GM12878 (cell line): ENCODE measurements around the gene NPSR1. TPM values are rescaled to one million over a fixed set of nuclear protein-coding genes. Genes with fewer than 3 reads are reported as not detected.

Source experiments
- ATAC-seq: fragments of 200-7000 bp; cut with Tn5 transposase; 3 replicates; pipeline ENCODE4 v1.9.1; 2020; ENCODE audit warnings: mild to moderate bottlenecking, moderate library complexity
- BruUV-seq: library from RNA; stranded (reverse); fragments of 400-500 nt; replicated peaks from 2 replicates; lab custom pipeline; 2021; lab: Mats Ljungman, UMichigan
- CTCF ChIA-PET: fragments of 300-600 bp; sonication (Branson Sonifier 250); formaldehyde crosslinking; extraction: SDS; loops from one replicate; lab custom pipeline; 2021; ENCODE audit warnings: inconsistent platforms; lab: Yijun Ruan, JAX
- POLR2A ChIA-PET: fragments of 350-600 bp; formaldehyde crosslinking; extraction: SDS; loops from one replicate; lab custom pipeline; 2021; ENCODE audit warnings: inconsistent platforms; lab: Charles Lee
- RAD21 ChIA-PET: fragments of 300-600 bp; sonication (Branson Sonifier 250); formaldehyde crosslinking; loops from one replicate; lab custom pipeline; 2023; ENCODE audit warnings: antibody characterized with exemption; ENCODE audit not compliant: unreplicated experiment; lab: Charles Lee
- SMC1A ChIA-PET: fragments of 300-600 bp; sonication (Branson Sonifier 250); formaldehyde crosslinking; loops from one replicate; lab custom pipeline; 2023; ENCODE audit not compliant: unreplicated experiment, uncharacterized antibody; lab: Charles Lee
- DNase-seq: peaks from one replicate; pipeline ENCODE4 v3.0.0-alpha.2; 2011; ENCODE audit warnings: low read depth, low spot score
- FAIRE-seq: peaks from 3 replicates; lab custom pipeline; 2011; peaks lifted over from hg19 to GRCh38; lab: Jason Lieb, UNC
- H2AFZ ChIP-seq: 2 replicates; pipeline ENCODE4 v1.6.0; 2011; ENCODE audit warnings: low read depth, low read length, control low read depth; ENCODE audit not compliant: control insufficient read depth
- H3K27ac ChIP-seq: 2 replicates; pipeline ENCODE4 v1.5.1; 2011; ENCODE audit warnings: control low read depth; ENCODE audit not compliant: control insufficient read depth, insufficient read depth
- H3K27me3 ChIP-seq, 2 experiments: replicated peaks in 1 of 2; 2 replicates each; pipeline versions ENCODE4 v1.6.0 to v1.6.1; 2011; ENCODE audit warnings: low read length in 1 of 2; ENCODE audit not compliant: control insufficient read depth in 2 of 2, insufficient read depth in 2 of 2
- H3K36me3 ChIP-seq, 2 experiments: 2 replicates each; pipeline ENCODE4 v1.5.1; 2011; ENCODE audit warnings: low read length in 1 of 2; ENCODE audit not compliant: control insufficient read depth in 2 of 2, insufficient read depth in 2 of 2
- H3K4me1 ChIP-seq: 2 replicates; pipeline ENCODE4 v1.6.1; 2011; ENCODE audit warnings: mild to moderate bottlenecking, low read length, moderate library complexity, mixed read lengths; ENCODE audit not compliant: control insufficient read depth, insufficient read depth
- H3K4me2 ChIP-seq: 2 replicates; pipeline ENCODE4 v1.6.0; 2011; ENCODE audit warnings: control low read depth; ENCODE audit not compliant: control insufficient read depth, insufficient read depth
- H3K4me3 ChIP-seq: fragments of 200-600 bp; sonication (generic); 2 replicates; pipeline ENCODE4 v1.5.1; 2016
- H3K79me2 ChIP-seq: 2 replicates; pipeline ENCODE4 v1.6.0; 2011; ENCODE audit warnings: low read length; ENCODE audit not compliant: control insufficient read depth, insufficient read depth
- H3K9ac ChIP-seq: 2 replicates; pipeline ENCODE4 v1.8.0; 2011; ENCODE audit warnings: low read length, control low read depth, mixed read lengths; ENCODE audit not compliant: control insufficient read depth, insufficient read depth
- H3K9me3 ChIP-seq: replicated peaks from 3 replicates; pipeline ENCODE4 v1.5.1; 2011; ENCODE audit warnings: mild to moderate bottlenecking, low read length; ENCODE audit not compliant: control insufficient read depth, insufficient read depth
- H4K20me1 ChIP-seq: 2 replicates; pipeline ENCODE4 v1.6.0; 2011; ENCODE audit not compliant: control insufficient read depth, insufficient read depth
- BMI1 ChIP-seq: fragments of 450-650 bp; IDR thresholded peaks from 2 replicates; pipeline ENCODE4 v1.6.1; 2016; ENCODE audit warnings: mild to moderate bottlenecking, moderate library complexity, borderline replicate concordance
- EP300 ChIP-seq, 2 experiments: fragments of 150-350 bp in 1 of 2; IDR thresholded peaks; 2 replicates each; pipeline ENCODE4 v1.6.1; 2011 to 2012; ENCODE audit warnings: low read depth in 2 of 2, low read length in 2 of 2, borderline replicate concordance in 1 of 2, improper control_type of control experiment in 1 of 2, inconsistent platforms in 1 of 2; ENCODE audit not compliant: control insufficient read depth in 1 of 2
- NFIC ChIP-seq: IDR thresholded peaks from 2 replicates; pipeline ENCODE4 v1.6.1; 2012; ENCODE audit warnings: low read depth, mild to moderate bottlenecking, inconsistent platforms, low read length, moderate library complexity
- TCF12 ChIP-seq: IDR thresholded peaks from 2 replicates; pipeline ENCODE4 v1.6.1; 2011; ENCODE audit warnings: low read depth, mild to moderate bottlenecking, low read length
- ZNF24 ChIP-seq: fragments of 450-650 bp; IDR thresholded peaks from 2 replicates; pipeline ENCODE4 v1.6.1; 2017; ENCODE audit warnings: antibody characterized with exemption, mild to moderate bottlenecking
- ZZZ3 ChIP-seq: IDR thresholded peaks from 2 replicates; pipeline ENCODE4 v1.6.1; 2011; ENCODE audit warnings: low read depth; ENCODE audit not compliant: control insufficient read depth, insufficient read length
- WGBS: methylation state at CpG from one replicate; pipeline ENCODE4 v1.1.6; 2016; ENCODE audit warnings: low lambda C conversion rate; ENCODE audit not compliant: insufficient replicate concordance, insufficient coverage; ENCODE audit errors: missing lambda C conversion rate; 5-methylcytosine and 5-hydroxymethylcytosine counted together
- in situ Hi-C: fragments of 300-500 bp; cut with MboI; formaldehyde crosslinking; loops from 9 replicates; pipeline ENCODE4 v1.14.3; 2018; ENCODE audit warnings: mixed read lengths
- intact Hi-C: fragments of 100-400 bp; cut with micrococcal nuclease; formaldehyde crosslinking; loops from one replicate; pipeline ENCODE4 v1.14.2; 2022; ENCODE audit not compliant: unreplicated experiment
- polyA plus RNA-seq, 11 experiments: library from polyadenylated mRNA; depleted of rRNA in 4 of 11; unstranded in 6 of 11; stranded (reverse) in 5 of 11; fragments of >200 nt; fragmentation: Nextera tagmentation in 4 of 11; fragmentation: Illumina TruSeq in 1 of 11; extraction: Ambion mirVana in 4 of 11; extraction: Trizol in 1 of 11; gene quantifications; 1 replicate in 1 of 11; 2 replicates in 10 of 11; pipeline versions ENCODE4 v1.2.1 to v1.2.3, GENCODE V29; 2011 to 2016; ENCODE audit warnings: inconsistent platforms in 2 of 11, missing spikeins in 2 of 11, low read depth in 1 of 11
- total RNA-seq, 4 experiments: library from RNA; depleted of rRNA in 3 of 4; stranded (reverse); fragments of >200 nt in 3 of 4; fragmentation: Illumina TruSeq in 1 of 4; extraction: Trizol in 1 of 4; gene quantifications; 2 replicates each; pipeline versions ENCODE4 v1.2.1 to v1.2.3, GENCODE V29; 2013 to 2021
- TF ChIP-seq, protein P1 (sequence below): fragments of 450-650 bp; IDR thresholded peaks from 2 replicates; pipeline ENCODE4 v1.6.1; 2016; ENCODE audit warnings: mild to moderate bottlenecking, moderate library complexity, borderline replicate concordance
- TF ChIP-seq, protein P2 (sequence below): fragments of 450-650 bp; IDR thresholded peaks from 2 replicates; pipeline ENCODE4 v1.6.1; 2017; ENCODE audit warnings: mild to moderate bottlenecking, low read depth, inconsistent platforms; ENCODE audit not compliant: poor library complexity, severe bottlenecking

NPSR1 gene
- total and polyA plus RNA-seq, 10 of the 15 experiments (the other 5 are each of a cell fraction or from before 2014, with no cell fraction given): 0.20 TPM; not detected in 9

DNA sequence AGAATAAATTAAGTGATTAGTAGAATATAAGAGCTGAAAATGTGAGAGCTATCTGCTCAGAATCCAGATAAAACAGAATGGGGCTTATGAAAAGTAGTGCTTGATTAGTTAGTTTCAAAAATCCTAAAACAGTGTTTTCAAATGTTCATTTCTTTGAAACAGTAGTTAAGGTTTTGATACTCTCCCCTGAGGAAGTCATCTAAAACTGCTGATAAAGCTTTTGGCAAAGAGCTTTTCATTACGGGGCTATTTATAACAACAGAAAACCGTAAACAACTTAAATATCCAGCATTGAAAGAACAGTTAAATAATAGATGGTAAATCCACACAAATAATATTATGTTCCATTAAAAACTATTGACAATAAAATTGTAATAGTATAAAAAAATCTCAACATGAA lies 77.5 kb downstream of the NPSR1 start:
- CTCF ChIA-PET: interaction anchor here (0.8 to 7.5 kb wide), 12 partner anchors 11 to 804 kb away, joined by 3 to 92 read pairs (median 12); no protein-coding TSS in a partner anchor
- RAD21 ChIA-PET: interaction anchor here (0.8 to 16.4 kb wide), 11 partner anchors 9 to 299 kb away, joined by 3 to 362 read pairs (median 4); no protein-coding TSS in a partner anchor
- SMC1A ChIA-PET: interaction anchor here (0.6 to 16.6 kb wide), 13 partner anchors 10 to 1017 kb away, joined by 3 to 220 read pairs (median 7); no protein-coding TSS in a partner anchor
- no peak overlapping the region for H3K4me2 ChIP-seq
- no peaks in the 10 kb centered on the region for H3K79me2 ChIP-seq
- H3K9ac ChIP-seq: no peak overlapping the region
- no peak overlapping the region for H2AFZ ChIP-seq
- no peaks in the 10 kb centered on the region for H3K36me3 ChIP-seq
- intact Hi-C loops: no loop called here
- POLR2A ChIA-PET: interaction anchor here (0.9 to 3.7 kb wide), 3 partner anchors 11 to 21 kb away, joined by 3 to 22 read pairs (median 18); no protein-coding TSS in a partner anchor
- no peaks in the 10 kb centered on the region for H4K20me1 ChIP-seq
- no peaks in the 10 kb centered on the region for H3K4me1 ChIP-seq
- H3K27me3 ChIP-seq: no peaks in the 10 kb centered on the region
- FAIRE-seq (no peak), DNase-seq (no peak), ATAC-seq (no peak)
- BruUV-seq: no TSS peak
- no peak overlapping the region for H3K4me3 ChIP-seq
- TF ChIP-seq TCF12 (no peak), BMI1 (no peak), ZNF24 (no peak), ZZZ3 (no peak), EP300 (IDR thresholded peaks at IDR 0.05; ENCODE audit: borderline replicate concordance in 1 of 2, control insufficient read depth in 1 of 2, low read depth in 2 of 2, low read length in 2 of 2) (no peak), NFIC (no peak)
- TF ChIP-seq, protein P1, sequence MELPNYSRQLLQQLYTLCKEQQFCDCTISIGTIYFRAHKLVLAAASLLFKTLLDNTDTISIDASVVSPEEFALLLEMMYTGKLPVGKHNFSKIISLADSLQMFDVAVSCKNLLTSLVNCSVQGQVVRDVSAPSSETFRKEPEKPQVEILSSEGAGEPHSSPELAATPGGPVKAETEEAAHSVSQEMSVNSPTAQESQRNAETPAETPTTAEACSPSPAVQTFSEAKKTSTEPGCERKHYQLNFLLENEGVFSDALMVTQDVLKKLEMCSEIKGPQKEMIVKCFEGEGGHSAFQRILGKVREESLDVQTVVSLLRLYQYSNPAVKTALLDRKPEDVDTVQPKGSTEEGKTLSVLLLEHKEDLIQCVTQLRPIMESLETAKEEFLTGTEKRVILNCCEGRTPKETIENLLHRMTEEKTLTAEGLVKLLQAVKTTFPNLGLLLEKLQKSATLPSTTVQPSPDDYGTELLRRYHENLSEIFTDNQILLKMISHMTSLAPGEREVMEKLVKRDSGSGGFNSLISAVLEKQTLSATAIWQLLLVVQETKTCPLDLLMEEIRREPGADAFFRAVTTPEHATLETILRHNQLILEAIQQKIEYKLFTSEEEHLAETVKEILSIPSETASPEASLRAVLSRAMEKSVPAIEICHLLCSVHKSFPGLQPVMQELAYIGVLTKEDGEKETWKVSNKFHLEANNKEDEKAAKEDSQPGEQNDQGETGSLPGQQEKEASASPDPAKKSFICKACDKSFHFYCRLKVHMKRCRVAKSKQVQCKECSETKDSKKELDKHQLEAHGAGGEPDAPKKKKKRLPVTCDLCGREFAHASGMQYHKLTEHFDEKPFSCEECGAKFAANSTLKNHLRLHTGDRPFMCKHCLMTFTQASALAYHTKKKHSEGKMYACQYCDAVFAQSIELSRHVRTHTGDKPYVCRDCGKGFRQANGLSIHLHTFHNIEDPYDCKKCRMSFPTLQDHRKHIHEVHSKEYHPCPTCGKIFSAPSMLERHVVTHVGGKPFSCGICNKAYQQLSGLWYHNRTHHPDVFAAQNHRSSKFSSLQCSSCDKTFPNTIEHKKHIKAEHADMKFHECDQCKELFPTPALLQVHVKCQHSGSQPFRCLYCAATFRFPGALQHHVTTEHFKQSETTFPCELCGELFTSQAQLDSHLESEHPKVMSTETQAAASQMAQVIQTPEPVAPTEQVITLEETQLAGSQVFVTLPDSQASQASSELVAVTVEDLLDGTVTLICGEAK: peak; percentile 14; the same call in 1 of the 2 replicates
- TF ChIP-seq, protein P2, sequence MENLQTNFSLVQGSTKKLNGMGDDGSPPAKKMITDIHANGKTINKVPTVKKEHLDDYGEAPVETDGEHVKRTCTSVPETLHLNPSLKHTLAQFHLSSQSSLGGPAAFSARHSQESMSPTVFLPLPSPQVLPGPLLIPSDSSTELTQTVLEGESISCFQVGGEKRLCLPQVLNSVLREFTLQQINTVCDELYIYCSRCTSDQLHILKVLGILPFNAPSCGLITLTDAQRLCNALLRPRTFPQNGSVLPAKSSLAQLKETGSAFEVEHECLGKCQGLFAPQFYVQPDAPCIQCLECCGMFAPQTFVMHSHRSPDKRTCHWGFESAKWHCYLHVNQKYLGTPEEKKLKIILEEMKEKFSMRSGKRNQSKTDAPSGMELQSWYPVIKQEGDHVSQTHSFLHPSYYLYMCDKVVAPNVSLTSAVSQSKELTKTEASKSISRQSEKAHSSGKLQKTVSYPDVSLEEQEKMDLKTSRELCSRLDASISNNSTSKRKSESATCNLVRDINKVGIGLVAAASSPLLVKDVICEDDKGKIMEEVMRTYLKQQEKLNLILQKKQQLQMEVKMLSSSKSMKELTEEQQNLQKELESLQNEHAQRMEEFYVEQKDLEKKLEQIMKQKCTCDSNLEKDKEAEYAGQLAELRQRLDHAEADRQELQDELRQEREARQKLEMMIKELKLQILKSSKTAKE: no peak
- no peaks in the 10 kb centered on the region for H3K9me3 ChIP-seq
- in situ Hi-C loops: no loop called here
- 27% methylated on average over 2 of the region's 2 CpGs for WGBS
- H3K27ac ChIP-seq: no peak overlapping the region
